HCT116 (cell line): ENCODE results near the gene MACC1.

ENCODE experiments used
- CTCF ChIP-seq, 3 experiments: fragments of 200-600 bp in 1 of 3; sonication (generic) in 1 of 3; IDR thresholded peaks in 2 of 3; conservative IDR thresholded peaks in 1 of 3; 2 replicates each; pipeline ENCODE4 v1.5.1; 2012 to 2017; ENCODE audit warnings: low read depth in 2 of 3, low read length in 2 of 3, antibody characterized with exemption in 1 of 3, borderline replicate concordance in 1 of 3, control low read depth in 1 of 3, mild to moderate bottlenecking in 1 of 3, mixed read lengths in 1 of 3, mixed run types in 1 of 3, moderate library complexity in 1 of 3; ENCODE audit not compliant: insufficient read depth in 1 of 3
- EZH2 ChIP-seq: fragments of 200-600 bp; sonication (generic); IDR thresholded peaks from 2 replicates; pipeline ENCODE4 v1.6.1; 2017; ENCODE audit warnings: antibody characterized with exemption, mixed run types
- EZH2phosphoT487 ChIP-seq: fragments of 200-600 bp; IDR thresholded peaks from 2 replicates; pipeline ENCODE4 v1.6.1; 2018; ENCODE audit warnings: antibody characterized with exemption, borderline replicate concordance
- FOSL1 ChIP-seq: IDR thresholded peaks from 2 replicates; pipeline ENCODE4 v1.6.1; 2012; ENCODE audit warnings: low read depth
- RAD21 ChIP-seq: IDR thresholded peaks from 2 replicates; pipeline ENCODE4 v1.6.1; 2012; ENCODE audit warnings: low read depth, mild to moderate bottlenecking

- TF ChIP-seq EZH2phosphoT487, result no peak
- TF ChIP-seq CTCF (IDR thresholded peaks at IDR 0.05 in 2 of 3, conservative IDR thresholded peaks at IDR 0.05 in 1 of 3; ENCODE audit: borderline replicate concordance in 1 of 3, insufficient read depth in 1 of 3, low read depth in 2 of 3, low read length in 2 of 3), result no peak
- no peak for TF ChIP-seq FOSL1
- TF ChIP-seq EZH2, result no peak
- no peak for TF ChIP-seq RAD21
Measured at GRCh38 chr7:20257212-20257611, 40.0 kb upstream of the MACC1 start.
